Measurements from ENCODE around the gene PEX11B. TPM values are rescaled to one million over a fixed set of nuclear protein-coding genes. Genes with fewer than 3 reads are reported as not detected.

The PEX11B gene
- total and polyA plus RNA-seq, 2 donors (not counting 3 experiments of a cell fraction or from before 2014, with no cell fraction given) = 30.5 to 42.5 TPM

GRCh38 chr1:145917595-145917994 lies 922 bp downstream of the PEX11B start:
- Histone ChIP-seq H3K4me1 (ENCODE audit: control insufficient read depth, extremely low read depth, insufficient read depth, low read length) (peaks cover 16% of the 10 kb centered on the region), H2AFZ (ENCODE audit: low read depth, low read length) (no peak overlapping the region), H3K9ac (replicated peaks; ENCODE audit: extremely low read depth, insufficient read depth, low read length) (peak overlapping the region; percentile 76), H3K4me3 (replicated peaks in 1 of 3; ENCODE audit: insufficient read depth in 1 of 3, low read depth in 1 of 3, low read length in 3 of 3) (peak overlapping the region; percentile 45 to 77 (median 62)), H4K20me1 (replicated peaks; ENCODE audit: control insufficient read depth, extremely low read depth, insufficient read depth, low read length) (no peaks in the 10 kb centered on the region), H3K27ac (ENCODE audit: insufficient read depth, low read depth, low read length) (no peak overlapping the region), H3K27me3 (ENCODE audit: control insufficient read depth in 2 of 2, insufficient read depth in 2 of 2, low read length in 2 of 2) (no peaks in the 10 kb centered on the region), H3K79me2 (ENCODE audit: control insufficient read depth, insufficient read depth, low read length) (peaks cover 7% of the 10 kb centered on the region), H3K9me1 (replicated peaks; ENCODE audit: control insufficient read depth, extremely low read depth, insufficient read depth, low read length) (no peaks in the 10 kb centered on the region), H3K9me3 (replicated peaks; ENCODE audit: control insufficient read depth, insufficient read depth, low read length) (no peaks in the 10 kb centered on the region), H3K4me2 (ENCODE audit: insufficient read depth, low read length) (peak overlapping the region; percentile 61), H3K36me3 (ENCODE audit: control insufficient read depth in 2 of 2, extremely low read depth in 1 of 2, insufficient read depth in 2 of 2, low read length in 2 of 2) (peaks cover 2 to 3% of the 10 kb centered on the region in 2 experiments)
- POLR2A ChIA-PET = interaction anchor here (1.5 kb wide), 1 partner anchor 10 kb away, joined by 3 read pairs; the partner anchor contains the start of gene RBM8A
- BruUV-seq (replicated peaks) = no TSS peak
- intact Hi-C loops (cut with micrococcal nuclease) (no loop called here), dilution Hi-C loops (cut with MboI; ENCODE audit: extremely low pct_ligation_motif_present, low sequenced_read_pairs) (no loop called here)
- DNase-seq (ENCODE audit: low read depth, low spot score) (no peak), FAIRE-seq (no peak)
- CTCF ChIA-PET = no interaction called here
- TF ChIP-seq POLR2A (IDR thresholded peaks at IDR 0.05; ENCODE audit: low read depth, low read length) = no peak
- TF ChIP-seq MAX (IDR thresholded peaks at IDR 0.05; ENCODE audit: insufficient read depth, insufficient read length) = no peak
- no peak for TF ChIP-seq POLR2AphosphoS5 (IDR thresholded peaks at IDR 0.05; ENCODE audit: insufficient read depth, low read depth, low read length)
- TF ChIP-seq MYC (IDR thresholded peaks at IDR 0.05; ENCODE audit: low read depth, low read length) = no peak

- H3K27ac ChIP-seq (ENCODE audit: insufficient read depth, low read depth, low read length) = no peak overlapping the region
- no peaks in the 10 kb centered on the region for H3K9me1 ChIP-seq (replicated peaks; ENCODE audit: control insufficient read depth, extremely low read depth, insufficient read depth, low read length)
- no peak overlapping the region for H3K9ac ChIP-seq (replicated peaks; ENCODE audit: extremely low read depth, insufficient read depth, low read length)
- peaks cover 16% of the 10 kb centered on the region for H3K4me1 ChIP-seq (ENCODE audit: control insufficient read depth, extremely low read depth, insufficient read depth, low read length)
- peaks cover 7% of the 10 kb centered on the region for H3K79me2 ChIP-seq (ENCODE audit: control insufficient read depth, insufficient read depth, low read length)
- H3K4me2 ChIP-seq (ENCODE audit: insufficient read depth, low read length) = no peak overlapping the region
- ChIA-PET CTCF (interaction anchor here (1.0 to 4.8 kb wide), 4 partner anchors 11 to 71 kb away, joined by 3 to 37 read pairs (median 6); partner anchors contain the start of genes NUDT17 and RBM8A), POLR2A (no interaction called here)
- no peak overlapping the region for H3K4me3 ChIP-seq (replicated peaks in 1 of 3; ENCODE audit: insufficient read depth in 1 of 3, low read depth in 1 of 3, low read length in 3 of 3)
- peaks cover 5 to 8% of the 10 kb centered on the region in 2 experiments for H3K36me3 ChIP-seq (ENCODE audit: control insufficient read depth in 2 of 2, extremely low read depth in 1 of 2, insufficient read depth in 2 of 2, low read length in 2 of 2)
- BruUV-seq (replicated peaks) = no TSS peak
- no peaks in the 10 kb centered on the region for H3K27me3 ChIP-seq (ENCODE audit: control insufficient read depth in 2 of 2, insufficient read depth in 2 of 2, low read length in 2 of 2)
- DNase-seq (ENCODE audit: low read depth, low spot score) (no peak), FAIRE-seq (no peak)
- no peaks in the 10 kb centered on the region for H3K9me3 ChIP-seq (replicated peaks; ENCODE audit: control insufficient read depth, insufficient read depth, low read length)
- H2AFZ ChIP-seq (ENCODE audit: low read depth, low read length) = no peak overlapping the region
- intact Hi-C loops (cut with micrococcal nuclease) = no loop called here
- TF ChIP-seq JUN (IDR thresholded peaks at IDR 0.05; ENCODE audit: borderline replicate concordance, insufficient read depth, insufficient read length, low read depth) = no peak
- no peak for TF ChIP-seq MAX (IDR thresholded peaks at IDR 0.05; ENCODE audit: insufficient read depth, insufficient read length)
- TF ChIP-seq EZH2 (IDR thresholded peaks at IDR 0.05; ENCODE audit: borderline replicate concordance, low read depth, low read length, severe bottlenecking) = no peak
- dilution Hi-C loops (cut with MboI; ENCODE audit: extremely low pct_ligation_motif_present, low sequenced_read_pairs) = no loop called here
- H4K20me1 ChIP-seq (replicated peaks; ENCODE audit: control insufficient read depth, extremely low read depth, insufficient read depth, low read length) = no peaks in the 10 kb centered on the region
Observed at GRCh38 chr1:145916745-145917144, 1.8 kb downstream of the PEX11B start.

Data from endothelial cell of umbilical vein (primary cell).